Measurements from ENCODE around the gene IL37.

The IL37 gene

GRCh38 chr2:112942654-112943002 is 31.7 kb downstream of the IL37 start:
- DNase-seq = no peak
- TF ChIP-seq GATA1 (IDR thresholded peaks at IDR 0.05; ENCODE audit: low read depth, low read length) (no peak), POLR2A (IDR thresholded peaks at IDR 0.05; ENCODE audit: low read length) (no peak)

GRCh38 chr2:112944971-112945370 is 34.0 kb downstream of the IL37 start:
- no peak for TF ChIP-seq GATA1 (IDR thresholded peaks at IDR 0.05; ENCODE audit: low read depth, low read length)
- TF ChIP-seq POLR2A (IDR thresholded peaks at IDR 0.05; ENCODE audit: low read length) = no peak
- no peak for DNase-seq

GRCh38 chr2:112946086-112946485 is 35.1 kb downstream of the IL37 start:
- DNase-seq = no peak
- TF ChIP-seq POLR2A (IDR thresholded peaks at IDR 0.05; ENCODE audit: low read length) = no peak
- TF ChIP-seq GATA1 (IDR thresholded peaks at IDR 0.05; ENCODE audit: low read depth, low read length) = no peak

- DNase-seq = peak in 1 of 2 experiments; percentile 12
- TF ChIP-seq GATA1 (IDR thresholded peaks at IDR 0.05; ENCODE audit: low read depth, low read length) (no peak), POLR2A (IDR thresholded peaks at IDR 0.05; ENCODE audit: low read length) (no peak)
Observed at GRCh38 chr2:112947374-112947773, 36.4 kb downstream of the IL37 start.

- no peak for DNase-seq
- TF ChIP-seq POLR2A (IDR thresholded peaks at IDR 0.05; ENCODE audit: low read length) = no peak
- TF ChIP-seq GATA1 (IDR thresholded peaks at IDR 0.05; ENCODE audit: low read depth, low read length) = no peak
Observed at GRCh38 chr2:112949456-112949855, 38.5 kb downstream of the IL37 start.

- TF ChIP-seq POLR2A (IDR thresholded peaks at IDR 0.05; ENCODE audit: low read length) = no peak
- no peak for TF ChIP-seq GATA1 (IDR thresholded peaks at IDR 0.05; ENCODE audit: low read depth, low read length)
- DNase-seq = no peak
Observed at GRCh38 chr2:112954364-112954763, 43.4 kb downstream of the IL37 start.

GRCh38 chr2:112957511-112957910 is 46.5 kb downstream of the IL37 start:
- TF ChIP-seq GATA1 (IDR thresholded peaks at IDR 0.05; ENCODE audit: low read depth, low read length) (no peak), POLR2A (IDR thresholded peaks at IDR 0.05; ENCODE audit: low read length) (no peak)
- no peak for DNase-seq

- peak; percentile 55 to 78 for DNase-seq
- TF ChIP-seq POLR2A (IDR thresholded peaks at IDR 0.05; ENCODE audit: low read length) (no peak), GATA1 (IDR thresholded peaks at IDR 0.05; ENCODE audit: low read depth, low read length) (no peak)
Observed at GRCh38 chr2:112958428-112959108, 47.6 kb downstream of the IL37 start.

- peak; percentile 21 to 24 for DNase-seq
- TF ChIP-seq POLR2A (IDR thresholded peaks at IDR 0.05; ENCODE audit: low read length) (no peak), GATA1 (IDR thresholded peaks at IDR 0.05; ENCODE audit: low read depth, low read length) (no peak)
Observed at GRCh38 chr2:112959109-112959812, 48.3 kb downstream of the IL37 start.

GRCh38 chr2:112960230-112960825 is 49.4 kb downstream of the IL37 start:
- DNase-seq = no peak
- TF ChIP-seq GATA1 (IDR thresholded peaks at IDR 0.05; ENCODE audit: low read depth, low read length) (no peak), POLR2A (IDR thresholded peaks at IDR 0.05; ENCODE audit: low read length) (no peak)

- DNase-seq = no peak
- TF ChIP-seq GATA1 (IDR thresholded peaks at IDR 0.05; ENCODE audit: low read depth, low read length) (no peak), POLR2A (IDR thresholded peaks at IDR 0.05; ENCODE audit: low read length) (no peak)
Observed at GRCh38 chr2:112962308-112963175, 51.6 kb downstream of the IL37 start.

- TF ChIP-seq GATA1 (IDR thresholded peaks at IDR 0.05; ENCODE audit: low read depth, low read length) (no peak), POLR2A (IDR thresholded peaks at IDR 0.05; ENCODE audit: low read length) (no peak)
- no peak for DNase-seq
Observed at GRCh38 chr2:112967023-112967422, 56.1 kb downstream of the IL37 start.

All from erythroblast (primary cell).